GM12873 (cell line): Measurements from ENCODE around the gene ENPP5.

Experiments used
- TF ChIP-seq, protein P1 (sequence below): IDR thresholded peaks from 2 replicates; pipeline ENCODE4 v1.5.1; 2012; ENCODE audit warnings: low read depth, mild to moderate bottlenecking, moderate library complexity, low read length, control low read depth; ENCODE audit not compliant: insufficient read depth; ENCODE audit errors: missing control alignments

Gene ENPP5

DNA sequence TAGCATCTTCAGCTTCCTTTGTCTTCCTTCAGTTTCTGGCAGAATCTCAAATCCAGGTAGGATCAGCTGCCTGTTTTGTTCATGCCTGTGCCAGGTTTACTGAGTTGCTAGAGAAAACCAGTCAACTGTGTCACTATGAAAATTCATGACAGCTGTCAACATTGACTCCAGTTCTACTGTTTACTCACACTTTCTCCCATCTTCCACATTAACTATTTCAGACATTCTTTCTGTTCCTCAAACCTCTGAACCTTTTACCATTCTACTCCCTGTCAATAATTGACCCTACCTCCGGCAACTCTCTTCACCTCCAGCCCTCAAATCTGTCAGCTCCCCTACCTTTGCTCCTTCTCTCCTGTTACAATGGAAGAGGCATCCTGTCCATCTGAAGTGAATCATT is 32.5 kb downstream of the ENPP5 start:
- TF ChIP-seq, protein P1, sequence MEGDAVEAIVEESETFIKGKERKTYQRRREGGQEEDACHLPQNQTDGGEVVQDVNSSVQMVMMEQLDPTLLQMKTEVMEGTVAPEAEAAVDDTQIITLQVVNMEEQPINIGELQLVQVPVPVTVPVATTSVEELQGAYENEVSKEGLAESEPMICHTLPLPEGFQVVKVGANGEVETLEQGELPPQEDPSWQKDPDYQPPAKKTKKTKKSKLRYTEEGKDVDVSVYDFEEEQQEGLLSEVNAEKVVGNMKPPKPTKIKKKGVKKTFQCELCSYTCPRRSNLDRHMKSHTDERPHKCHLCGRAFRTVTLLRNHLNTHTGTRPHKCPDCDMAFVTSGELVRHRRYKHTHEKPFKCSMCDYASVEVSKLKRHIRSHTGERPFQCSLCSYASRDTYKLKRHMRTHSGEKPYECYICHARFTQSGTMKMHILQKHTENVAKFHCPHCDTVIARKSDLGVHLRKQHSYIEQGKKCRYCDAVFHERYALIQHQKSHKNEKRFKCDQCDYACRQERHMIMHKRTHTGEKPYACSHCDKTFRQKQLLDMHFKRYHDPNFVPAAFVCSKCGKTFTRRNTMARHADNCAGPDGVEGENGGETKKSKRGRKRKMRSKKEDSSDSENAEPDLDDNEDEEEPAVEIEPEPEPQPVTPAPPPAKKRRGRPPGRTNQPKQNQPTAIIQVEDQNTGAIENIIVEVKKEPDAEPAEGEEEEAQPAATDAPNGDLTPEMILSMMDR: no peak

DNA sequence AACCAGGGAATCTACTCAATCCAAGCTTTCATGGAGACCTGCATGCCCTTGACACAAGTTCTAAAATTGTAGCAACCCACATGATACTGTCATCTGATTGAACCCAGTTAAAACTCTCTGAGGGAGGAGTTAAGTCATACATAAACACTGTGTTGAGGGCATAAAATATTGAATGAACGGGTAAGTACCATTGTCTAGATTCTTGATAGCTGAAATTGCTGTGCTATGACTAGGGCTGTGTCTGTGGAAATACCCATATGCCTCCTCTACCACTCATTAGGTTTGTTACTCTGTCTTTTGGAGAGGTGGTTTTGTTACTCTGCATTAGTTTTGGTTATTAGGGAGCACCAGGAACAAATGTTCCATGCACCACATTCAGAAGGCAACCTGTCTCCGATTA is 33.4 kb downstream of the ENPP5 start:
- TF ChIP-seq, protein P1: no peak

- TF ChIP-seq, protein P1: no peak
Measured at GRCh38 chr6:46136831-46137230, 33.9 kb downstream of the ENPP5 start.

GRCh38 chr6:46135176-46135575 is 35.6 kb downstream of the ENPP5 start:
- TF ChIP-seq, protein P1: no peak

- TF ChIP-seq, protein P1: no peak
Measured at GRCh38 chr6:46134216-46134615, 36.6 kb downstream of the ENPP5 start.

DNA sequence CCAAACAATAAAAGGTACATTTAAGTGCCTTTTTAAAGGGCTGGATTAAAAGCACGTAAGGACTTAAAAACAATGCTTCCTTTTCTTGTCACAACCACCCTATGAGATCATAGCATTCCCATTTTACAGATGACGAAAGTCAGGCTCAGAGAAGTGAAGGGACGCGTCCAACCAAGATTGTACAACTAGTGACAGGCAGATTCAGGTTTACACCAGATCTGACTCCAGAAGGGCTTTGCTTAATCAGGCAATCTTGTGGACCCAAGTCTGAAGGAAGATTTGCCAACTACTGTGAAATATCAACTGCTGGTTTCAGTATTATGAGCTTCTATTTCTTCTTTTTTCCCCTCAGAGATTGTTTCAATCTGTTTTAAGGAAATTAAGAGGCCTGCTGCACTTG is 40.1 kb downstream of the ENPP5 start:
- TF ChIP-seq, protein P1: no peak

GRCh38 chr6:46129629-46130511 is 40.9 kb downstream of the ENPP5 start, which contains the start of gene ENPP4:
ENPP4 (plus strand) TSS chr6:46129989; CDS start chr6:46139584, 9,595 bp downstream.
- TF ChIP-seq, protein P1: peak; percentile 23
